ENCODE results near the gene GNAO1.
"Not testable (repeated sequence)": the region's sequence is repeated elsewhere in the genome, so short reads cannot be mapped to it uniquely, and the experiment has no call there.

The GNAO1 gene

DNA sequence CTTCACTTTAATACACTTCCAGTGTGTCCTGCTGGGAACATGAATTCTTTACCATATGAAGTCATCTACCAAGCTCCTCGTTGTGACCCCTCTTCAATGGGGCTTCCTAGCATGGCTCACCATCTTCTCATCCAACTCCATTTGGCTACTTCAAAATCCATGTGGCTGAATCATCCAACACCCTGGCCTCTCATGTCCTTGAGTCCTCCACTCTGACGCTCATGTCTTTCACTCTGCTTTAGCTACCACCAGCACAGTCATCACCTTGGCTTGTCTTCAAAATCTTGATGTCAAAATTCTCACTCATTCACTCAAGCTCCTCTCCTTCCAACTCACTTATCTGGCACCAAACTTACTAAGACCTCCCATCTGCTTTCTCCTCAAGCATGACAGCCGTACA, 198.3 kb downstream of the GNAO1 start:
- DNase-seq (ENCODE audit: low read depth, low spot score): peak; percentile 84

DNA sequence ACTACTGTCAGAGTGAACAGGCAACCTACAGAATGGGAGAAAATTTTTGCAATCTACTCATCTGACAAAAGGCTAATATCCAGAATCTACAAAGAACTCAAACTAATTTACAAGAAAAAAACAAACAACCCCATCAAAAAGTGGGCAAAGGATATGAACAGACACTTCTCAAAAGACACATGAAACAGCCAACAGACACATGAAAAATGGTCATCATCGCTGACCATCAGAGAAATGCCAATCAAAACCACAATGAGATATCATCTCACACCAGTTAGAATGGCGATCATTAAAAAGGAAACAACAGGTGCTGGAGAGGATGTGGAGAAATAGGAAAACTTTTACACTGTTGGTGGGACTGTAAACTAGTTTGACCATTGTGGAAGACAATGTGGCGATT, 205.4 kb downstream of the GNAO1 start:
- DNase-seq (ENCODE audit: low read depth, low spot score): not testable (repeated sequence)

DNA sequence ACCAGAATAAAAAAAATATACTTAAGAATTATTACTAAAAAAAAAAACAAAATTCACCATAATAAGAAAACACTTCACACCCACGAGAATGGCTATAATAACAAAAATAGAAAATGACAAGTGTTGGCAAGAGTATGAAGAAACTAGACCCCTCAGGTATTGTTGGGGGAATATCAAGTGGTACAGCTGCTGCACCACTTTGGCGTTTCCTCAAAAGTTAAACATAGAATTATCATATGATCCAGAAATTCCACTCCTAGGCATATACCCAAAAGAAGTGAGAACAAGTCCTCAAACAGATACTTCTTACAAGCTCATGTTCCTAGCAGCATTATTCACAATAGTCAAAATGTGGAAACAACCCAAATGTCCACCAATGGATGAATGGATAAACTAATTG, 207.8 kb downstream of the GNAO1 start:
- no peak for DNase-seq (ENCODE audit: low read depth, low spot score)

DNA sequence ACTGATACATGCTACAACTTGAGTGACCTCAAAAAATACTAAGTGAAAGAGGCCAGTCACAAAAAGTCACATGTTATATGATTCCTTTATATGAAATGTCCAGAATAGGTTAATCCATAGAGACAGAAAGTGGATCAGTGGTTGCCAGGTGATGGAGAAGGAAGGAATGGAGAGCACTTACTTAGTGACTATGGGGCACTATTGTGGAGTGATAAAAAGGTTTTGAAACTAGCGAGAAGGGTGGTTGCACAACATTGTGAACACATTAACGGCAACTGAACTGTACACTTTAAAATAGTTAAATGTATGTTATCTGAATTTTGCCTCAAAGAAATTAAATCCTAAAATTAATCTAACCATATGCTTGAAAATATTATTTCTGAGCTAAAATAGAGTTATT, 208.2 kb downstream of the GNAO1 start:
- no peak for DNase-seq (ENCODE audit: low read depth, low spot score)

DNA sequence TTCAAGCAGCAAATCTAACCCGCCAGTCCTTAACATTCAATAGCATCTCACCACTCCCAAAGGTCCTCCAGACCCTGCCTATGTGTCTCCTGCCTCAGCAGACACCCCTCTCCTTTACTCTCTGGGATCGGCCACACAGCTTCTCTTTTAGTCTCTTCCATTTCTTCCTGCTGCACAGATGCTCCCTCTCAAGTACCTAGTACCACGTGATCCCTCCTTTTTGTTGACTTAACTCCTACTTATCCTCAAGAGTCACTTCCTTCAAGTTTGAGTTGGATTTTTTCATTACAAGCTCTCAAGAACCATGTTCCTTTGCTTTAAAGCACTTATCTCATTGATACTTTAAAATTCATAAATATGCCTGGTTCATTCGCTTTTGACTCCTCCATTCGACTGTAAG, 209.2 kb downstream of the GNAO1 start:
- DNase-seq (ENCODE audit: low read depth, low spot score): no peak

DNA sequence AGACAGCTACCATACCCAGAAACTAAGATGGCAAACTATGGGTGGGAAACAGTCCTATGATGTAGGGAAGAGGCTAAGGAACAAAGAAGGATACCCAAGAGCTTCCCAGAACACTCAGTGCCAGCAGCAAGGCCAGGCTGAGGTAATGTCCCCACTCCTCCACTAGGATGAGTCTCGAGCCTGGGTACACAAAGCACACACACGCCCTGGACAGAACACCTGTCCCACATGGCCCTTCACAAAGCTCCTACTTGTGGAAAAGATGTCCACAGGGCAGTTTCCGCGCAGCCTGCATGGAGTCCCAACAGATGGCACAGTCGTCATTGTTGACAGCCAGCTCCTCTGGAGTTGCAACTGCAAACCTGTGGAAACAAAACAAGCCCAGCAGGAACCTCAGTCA, 210.2 kb downstream of the GNAO1 start:
- DNase-seq (ENCODE audit: low read depth, low spot score): no peak

DNA sequence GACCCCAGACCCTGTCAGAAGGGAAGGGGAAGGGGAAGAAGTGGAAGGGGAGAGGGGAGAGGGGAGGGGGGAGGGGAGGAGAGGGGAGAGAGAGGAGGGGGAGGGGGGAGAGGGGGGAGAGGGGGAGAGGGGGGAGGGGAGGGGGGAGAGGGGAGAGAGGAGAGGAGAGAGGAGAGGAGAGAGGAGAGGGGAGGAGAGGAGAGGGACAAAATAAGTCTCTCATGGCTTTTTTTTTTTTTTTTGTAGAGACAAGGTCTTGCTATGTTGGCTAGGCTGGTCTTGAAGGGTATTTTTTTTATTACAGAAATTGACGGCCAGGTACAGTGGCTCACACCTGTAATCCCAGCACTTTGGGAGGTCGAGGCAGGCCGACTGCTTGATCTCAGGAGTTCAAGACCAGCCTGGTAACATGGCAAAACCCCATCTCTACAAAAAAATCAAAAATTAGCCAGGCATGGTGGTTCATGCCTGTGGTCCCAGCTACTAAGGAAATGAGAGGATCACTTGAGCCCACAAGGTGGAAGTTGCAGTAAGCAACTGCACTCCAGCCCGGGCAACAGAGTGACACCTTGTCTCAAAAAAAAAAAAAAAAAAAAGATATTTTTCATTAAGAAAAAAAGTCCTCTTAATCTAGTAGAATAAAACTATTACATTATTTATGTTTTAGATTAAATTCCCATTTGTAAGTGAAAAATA, 214.8 kb downstream of the GNAO1 start:
- no peak for DNase-seq (ENCODE audit: low read depth, low spot score)
